GM12864 (cell line): ENCODE data around the gene NRIP2.

Experiments used
- DNase-seq: peaks from one replicate; pipeline ENCODE4 v3.0.0-alpha.2; 2011; ENCODE audit warnings: low read depth
- H3K4me3 ChIP-seq: 2 replicates; pipeline ENCODE4 v1.5.1; 2011; ENCODE audit warnings: mild to moderate bottlenecking, low read depth, low read length, control low read depth
- CTCF ChIP-seq: IDR thresholded peaks from 2 replicates; pipeline ENCODE4 v1.5.1; 2011; ENCODE audit warnings: low read depth, mild to moderate bottlenecking, moderate library complexity, low read length, control low read depth, inconsistent platforms; ENCODE audit errors: missing control alignments

NRIP2 gene

GRCh38 chr12:2856051-2856450, 21.2 kb upstream of the NRIP2 start:
- no peak for TF ChIP-seq CTCF
- DNase-seq = no peak
- H3K4me3 ChIP-seq = no peak overlapping the region

- DNase-seq = no peak
These were observed 20.7 kb upstream of the NRIP2 start for GRCh38 chr12:2855546-2855945.

GRCh38 chr12:2854669-2855453, 20.0 kb upstream of the NRIP2 start:
- H3K4me3 ChIP-seq = no peak overlapping the region
- TF ChIP-seq CTCF = no peak
- no peak for DNase-seq

More at GRCh38 chr12:2855546-2855945, 20.7 kb upstream of the NRIP2 start:
- no peak for TF ChIP-seq CTCF
- no peak overlapping the region for H3K4me3 ChIP-seq

GRCh38 chr12:2853626-2854025, 18.8 kb upstream of the NRIP2 start:
- no peak for DNase-seq
- TF ChIP-seq CTCF = peak; percentile 84
- no peak overlapping the region for H3K4me3 ChIP-seq

- no peak for DNase-seq
- no peak for TF ChIP-seq CTCF
- H3K4me3 ChIP-seq = no peak overlapping the region
These were observed 17.1 kb upstream of the NRIP2 start for GRCh38 chr12:2851931-2852330.

GRCh38 chr12:2845280-2845679, 10.4 kb upstream of the NRIP2 start:
- H3K4me3 ChIP-seq = no peak overlapping the region
- TF ChIP-seq CTCF = no peak
- DNase-seq = no peak

GRCh38 chr12:2844786-2845185, 10.0 kb upstream of the NRIP2 start:
- DNase-seq = no peak
- no peak for TF ChIP-seq CTCF
- H3K4me3 ChIP-seq = no peak overlapping the region
